ENCODE measurements around the gene SCGB1C2.

Gene SCGB1C2

DNA sequence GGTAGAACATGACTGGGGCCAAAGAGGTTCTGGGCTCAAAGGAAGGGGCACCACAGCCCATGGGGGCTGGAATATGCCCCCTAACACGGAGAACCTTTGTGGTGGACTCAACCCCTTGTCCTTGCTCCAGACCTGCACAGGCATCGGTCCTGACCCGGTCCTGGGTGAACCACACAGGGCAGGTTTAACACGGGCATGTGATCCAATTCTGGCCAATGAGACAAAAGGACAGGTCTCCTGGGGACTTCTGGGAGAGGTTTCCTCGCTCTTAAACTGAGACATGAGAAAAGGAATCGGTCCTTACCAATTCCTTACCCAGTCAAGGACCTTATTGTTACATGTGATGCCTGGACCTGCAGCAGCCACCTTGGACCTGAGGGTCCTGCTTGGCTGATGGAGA is 40.4 kb downstream of the SCGB1C2 start:
- TF ChIP-seq, protein P1, sequence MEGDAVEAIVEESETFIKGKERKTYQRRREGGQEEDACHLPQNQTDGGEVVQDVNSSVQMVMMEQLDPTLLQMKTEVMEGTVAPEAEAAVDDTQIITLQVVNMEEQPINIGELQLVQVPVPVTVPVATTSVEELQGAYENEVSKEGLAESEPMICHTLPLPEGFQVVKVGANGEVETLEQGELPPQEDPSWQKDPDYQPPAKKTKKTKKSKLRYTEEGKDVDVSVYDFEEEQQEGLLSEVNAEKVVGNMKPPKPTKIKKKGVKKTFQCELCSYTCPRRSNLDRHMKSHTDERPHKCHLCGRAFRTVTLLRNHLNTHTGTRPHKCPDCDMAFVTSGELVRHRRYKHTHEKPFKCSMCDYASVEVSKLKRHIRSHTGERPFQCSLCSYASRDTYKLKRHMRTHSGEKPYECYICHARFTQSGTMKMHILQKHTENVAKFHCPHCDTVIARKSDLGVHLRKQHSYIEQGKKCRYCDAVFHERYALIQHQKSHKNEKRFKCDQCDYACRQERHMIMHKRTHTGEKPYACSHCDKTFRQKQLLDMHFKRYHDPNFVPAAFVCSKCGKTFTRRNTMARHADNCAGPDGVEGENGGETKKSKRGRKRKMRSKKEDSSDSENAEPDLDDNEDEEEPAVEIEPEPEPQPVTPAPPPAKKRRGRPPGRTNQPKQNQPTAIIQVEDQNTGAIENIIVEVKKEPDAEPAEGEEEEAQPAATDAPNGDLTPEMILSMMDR (IDR thresholded peaks at IDR 0.05; ENCODE audit: low read depth, low read length, missing control alignments) = no peak
- no peak overlapping the region for H3K4me3 ChIP-seq (ENCODE audit: low read depth, low read length)
- DNase-seq (ENCODE audit: low read depth) = no peak

- DNase-seq (ENCODE audit: low read depth) = no peak
- TF ChIP-seq, protein P1 (IDR thresholded peaks at IDR 0.05; ENCODE audit: low read depth, low read length, missing control alignments) = no peak
- no peak overlapping the region for H3K4me3 ChIP-seq (ENCODE audit: low read depth, low read length)
Observed at GRCh38 chr17:178292-179065, 41.1 kb downstream of the SCGB1C2 start.

- no peak overlapping the region for H3K4me3 ChIP-seq (ENCODE audit: low read depth, low read length)
- TF ChIP-seq, protein P1 (IDR thresholded peaks at IDR 0.05; ENCODE audit: low read depth, low read length, missing control alignments) = no peak
- no peak for DNase-seq (ENCODE audit: low read depth)
Observed at GRCh38 chr17:179066-179432, 41.7 kb downstream of the SCGB1C2 start.

- no peak overlapping the region for H3K4me3 ChIP-seq (ENCODE audit: low read depth, low read length)
Observed at GRCh38 chr17:179781-180380, 42.5 kb downstream of the SCGB1C2 start.

GRCh38 chr17:180381-181244 is 43.2 kb downstream of the SCGB1C2 start:
- no peak for DNase-seq (ENCODE audit: low read depth)
- no peak overlapping the region for H3K4me3 ChIP-seq (ENCODE audit: low read depth, low read length)
- TF ChIP-seq, protein P1 (IDR thresholded peaks at IDR 0.05; ENCODE audit: low read depth, low read length, missing control alignments) = no peak

More at GRCh38 chr17:179781-180380, 42.5 kb downstream of the SCGB1C2 start:
- TF ChIP-seq, protein P1 (IDR thresholded peaks at IDR 0.05; ENCODE audit: low read depth, low read length, missing control alignments) = no peak
- DNase-seq (ENCODE audit: low read depth) = no peak

- TF ChIP-seq, protein P1 (IDR thresholded peaks at IDR 0.05; ENCODE audit: low read depth, low read length, missing control alignments) = no peak
- no peak within 1 kb of the TSS for H3K4me3 ChIP-seq (ENCODE audit: low read depth, low read length)
- DNase-seq (ENCODE audit: low read depth) = no peak
Observed at GRCh38 chr17:181245-182049, 44.1 kb downstream of the SCGB1C2 start, which contains the start of gene DOC2B. Gene DOC2B, minus strand, starts transcription at chr17:181650. Its CDS starts 171 bp downstream, at chr17:181479.

Measured in GM12864 (cell line).